Left hindlimb (tissue), 1 donor: Measurements from ENCODE around the gene ZNF385C.
"Not testable (repeated sequence)": the region's sequence is repeated elsewhere in the genome, so short reads cannot be mapped to it uniquely, and the experiment has no call there.

ENCODE experiments used
- DNase-seq: peaks from one replicate; pipeline ENCODE4 v3.0.0-alpha.2; 2018

The ZNF385C gene, protein sequence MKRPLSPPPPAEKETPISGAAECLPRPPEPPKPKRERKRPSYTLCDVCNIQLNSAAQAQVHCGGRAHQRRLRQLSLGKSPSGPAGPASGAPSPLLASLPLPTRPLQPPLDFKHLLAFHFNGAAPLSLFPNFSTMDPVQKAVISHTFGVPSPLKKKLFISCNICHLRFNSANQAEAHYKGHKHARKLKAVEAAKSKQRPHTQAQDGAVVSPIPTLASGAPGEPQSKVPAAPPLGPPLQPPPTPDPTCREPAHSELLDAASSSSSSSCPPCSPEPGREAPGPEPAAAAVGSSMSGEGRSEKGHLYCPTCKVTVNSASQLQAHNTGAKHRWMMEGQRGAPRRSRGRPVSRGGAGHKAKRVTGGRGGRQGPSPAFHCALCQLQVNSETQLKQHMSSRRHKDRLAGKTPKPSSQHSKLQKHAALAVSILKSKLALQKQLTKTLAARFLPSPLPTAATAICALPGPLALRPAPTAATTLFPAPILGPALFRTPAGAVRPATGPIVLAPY

GRCh38 chr17:42097691-42098631 lies at the start of gene ZNF385C:
ZNF385C (minus strand) TSS chr17:42098473; CDS start chr17:42063056, 35,417 bp downstream.
- no peak for DNase-seq

DNA sequence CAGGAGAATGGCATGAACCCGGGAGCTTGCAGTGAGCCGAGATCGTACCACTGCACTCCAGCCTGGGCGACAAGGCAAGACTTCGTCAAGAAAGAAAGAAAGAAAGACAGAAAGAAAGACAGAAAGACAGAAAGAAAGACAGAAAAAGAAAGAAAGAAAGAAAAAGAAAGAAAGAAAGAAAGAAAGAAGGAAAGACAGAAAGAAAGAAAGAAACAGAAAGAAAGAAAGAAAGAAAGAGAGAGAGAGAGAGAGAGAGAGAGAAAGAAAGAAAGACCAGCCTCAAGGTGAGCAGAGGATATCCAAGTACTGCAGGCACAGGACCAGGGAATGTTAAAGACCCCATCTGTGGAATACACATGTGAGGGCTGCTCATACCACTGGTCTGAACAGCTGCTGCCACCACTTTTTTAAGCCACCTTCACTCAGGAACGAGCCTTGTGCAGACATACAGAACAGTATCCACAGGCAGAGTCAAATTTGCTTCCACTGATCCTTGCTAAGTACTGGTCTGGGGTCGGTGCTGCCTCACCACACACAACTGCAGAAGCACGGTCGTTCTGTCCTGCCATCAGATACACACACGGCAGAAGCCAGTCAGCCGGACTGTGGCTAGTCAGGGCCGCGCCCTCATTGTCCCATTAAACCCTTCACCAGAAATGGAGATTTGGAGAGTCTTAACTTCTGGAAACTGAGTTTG lies 48.8 kb upstream of the ZNF385C start:
- DNase-seq, result no peak

DNA sequence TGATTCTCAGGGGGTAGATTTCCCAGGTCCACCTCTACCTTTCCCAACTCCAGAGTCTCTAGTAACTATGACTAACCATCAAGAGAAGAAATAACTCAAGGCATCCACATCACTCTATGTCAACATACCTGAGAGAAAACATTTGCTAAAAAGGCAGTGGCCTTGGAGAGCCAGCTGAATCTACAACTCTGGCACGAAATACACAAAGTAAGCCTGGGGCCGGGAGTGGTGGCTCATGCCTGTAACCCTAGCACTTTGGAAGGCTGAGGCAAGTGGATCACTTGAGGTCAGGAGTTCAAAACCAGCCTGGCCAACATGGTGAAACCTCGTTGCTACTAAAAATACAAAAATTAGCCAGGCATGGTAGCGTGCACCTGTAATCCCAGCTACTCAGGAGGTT lies 44.9 kb upstream of the ZNF385C start:
- DNase-seq, result not testable (repeated sequence)

DNA sequence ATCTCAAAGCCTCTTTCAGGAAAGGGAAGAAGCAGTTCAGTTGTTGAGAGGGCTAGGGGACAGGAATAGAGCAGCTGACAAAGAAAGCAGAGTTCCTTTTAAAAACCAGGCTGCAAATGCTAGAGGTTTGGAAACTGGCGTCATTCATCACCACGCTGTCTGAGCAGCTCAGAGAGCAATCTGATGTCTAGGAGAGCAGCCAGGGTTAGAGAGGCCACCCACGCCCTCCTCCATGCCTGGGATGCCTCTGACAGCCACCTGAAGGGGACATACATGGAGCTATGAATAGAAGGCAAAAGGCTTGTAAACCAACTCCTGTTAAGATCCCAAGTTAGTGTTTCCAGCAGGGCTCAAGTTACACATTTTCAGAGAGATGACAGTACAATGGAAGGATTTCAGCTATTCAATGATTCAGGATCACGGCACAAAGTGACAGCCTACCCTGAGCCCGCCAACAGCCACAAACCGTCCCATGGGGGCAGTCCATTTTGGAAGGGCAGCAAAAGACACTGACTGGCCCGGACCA lies 44.2 kb upstream of the ZNF385C start:
- no peak for DNase-seq

- no peak for DNase-seq
Measured at GRCh38 chr17:42141382-42141781, 43.1 kb upstream of the ZNF385C start.

DNA sequence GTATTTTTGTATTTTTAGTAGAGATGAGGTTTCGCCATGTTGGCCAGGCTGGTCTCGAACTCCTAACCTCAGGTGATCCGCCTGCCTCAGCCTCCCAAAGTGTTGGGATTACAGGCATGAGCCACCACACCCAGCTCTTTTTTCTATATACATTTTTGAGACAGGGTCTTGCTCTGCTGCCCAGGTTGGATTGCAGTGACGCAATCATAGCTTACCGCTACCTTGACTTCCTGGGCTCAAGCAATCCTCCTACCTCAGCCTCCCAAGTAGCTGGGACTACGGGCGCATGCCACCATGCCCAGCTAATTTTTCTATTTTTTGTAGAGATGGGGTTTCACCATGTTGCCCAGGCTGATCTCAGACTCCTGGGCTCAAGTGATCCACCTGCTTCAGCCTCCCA lies 42.4 kb upstream of the ZNF385C start:
- DNase-seq, result not testable (repeated sequence)

DNA sequence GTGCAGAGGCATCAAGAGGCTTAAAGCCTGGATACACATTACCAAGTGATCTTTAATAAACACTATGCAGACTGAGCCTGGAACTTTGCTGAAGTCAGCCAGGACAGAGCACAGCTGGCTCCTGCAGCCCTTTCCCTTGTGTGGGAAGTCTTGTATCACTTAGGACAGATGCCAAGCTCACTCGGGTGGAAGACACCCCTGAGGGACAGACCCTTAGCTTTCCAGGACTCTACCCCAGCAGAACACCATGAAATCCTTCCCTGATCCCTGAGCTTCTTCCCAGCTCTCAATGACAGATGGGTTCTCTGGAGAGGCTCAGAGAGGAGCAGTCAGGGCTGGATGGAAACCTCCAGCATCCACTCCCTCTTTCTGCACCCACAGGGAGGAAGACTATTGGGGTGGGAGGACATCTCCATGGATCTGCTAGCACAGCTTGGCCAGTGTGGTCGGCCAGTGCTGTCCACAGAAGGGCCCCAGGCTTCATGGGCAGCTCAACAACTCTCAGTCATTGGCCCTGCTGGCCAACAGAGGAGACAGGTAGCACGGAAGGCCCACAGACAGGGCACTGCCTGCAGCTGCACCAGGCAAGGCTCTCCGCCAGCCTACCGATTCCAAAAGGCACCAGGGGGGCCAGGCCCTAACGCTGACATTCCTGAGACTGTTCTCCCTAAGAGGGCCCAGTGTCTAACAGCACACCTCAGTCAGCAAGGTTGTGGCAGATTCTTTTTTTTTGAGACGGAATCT lies 40.6 kb upstream of the ZNF385C start:
- no peak for DNase-seq

GRCh38 chr17:42136654-42137051 lies 38.4 kb upstream of the ZNF385C start:
- DNase-seq, result no peak

GRCh38 chr17:42135664-42136653 lies 37.7 kb upstream of the ZNF385C start:
- DNase-seq, result no peak

- no peak for DNase-seq
Measured at GRCh38 chr17:42135151-42135550, 36.9 kb upstream of the ZNF385C start.

DNA sequence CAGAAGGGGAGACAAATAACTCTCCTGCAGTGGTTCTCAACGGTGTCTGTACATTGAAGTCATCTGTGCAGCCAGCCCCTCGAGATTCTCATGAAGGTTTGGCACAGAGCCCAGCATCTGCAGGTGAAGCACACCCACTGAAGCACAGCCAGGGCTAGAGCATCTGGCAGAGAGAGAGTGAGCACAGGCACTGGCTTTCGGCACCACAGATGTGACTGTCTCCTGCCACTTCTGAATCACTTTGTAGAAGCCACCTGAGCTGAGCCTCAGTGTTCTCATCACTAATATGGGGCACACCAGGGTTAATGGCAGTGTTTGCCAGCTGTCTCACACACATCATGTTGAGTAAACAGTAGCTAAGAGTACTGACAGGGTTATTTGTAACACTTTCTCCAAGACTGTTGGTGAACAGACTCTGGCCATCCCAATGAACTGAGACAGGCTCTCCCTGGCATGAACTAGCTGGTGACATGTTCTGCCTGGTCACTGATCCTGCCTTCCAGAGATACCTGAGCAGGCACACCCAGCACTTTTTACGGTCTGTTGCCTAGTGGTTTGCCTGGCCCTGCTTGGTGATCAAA lies 35.3 kb upstream of the ZNF385C start:
- no peak for DNase-seq

DNA sequence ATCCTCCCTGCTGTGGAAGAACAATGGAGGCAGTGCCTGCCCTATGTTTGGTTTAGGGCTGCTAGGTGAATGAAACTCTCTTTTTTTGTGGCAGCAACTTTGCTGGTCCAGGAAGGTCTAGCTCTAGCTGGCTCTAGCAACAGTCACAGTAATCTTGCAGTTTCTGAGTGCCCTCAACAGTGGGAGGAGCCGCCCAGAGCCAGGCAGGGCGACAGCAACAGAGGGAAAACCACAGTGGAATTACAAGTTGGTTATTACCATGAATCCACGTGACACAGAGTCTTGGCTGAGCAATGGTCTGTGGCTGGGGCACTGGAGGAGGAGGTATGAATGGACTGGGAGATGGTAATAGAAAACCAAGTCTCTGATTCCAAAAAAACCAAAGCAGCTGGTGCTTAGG lies 34.7 kb upstream of the ZNF385C start:
- peak; percentile 63 for DNase-seq

DNA sequence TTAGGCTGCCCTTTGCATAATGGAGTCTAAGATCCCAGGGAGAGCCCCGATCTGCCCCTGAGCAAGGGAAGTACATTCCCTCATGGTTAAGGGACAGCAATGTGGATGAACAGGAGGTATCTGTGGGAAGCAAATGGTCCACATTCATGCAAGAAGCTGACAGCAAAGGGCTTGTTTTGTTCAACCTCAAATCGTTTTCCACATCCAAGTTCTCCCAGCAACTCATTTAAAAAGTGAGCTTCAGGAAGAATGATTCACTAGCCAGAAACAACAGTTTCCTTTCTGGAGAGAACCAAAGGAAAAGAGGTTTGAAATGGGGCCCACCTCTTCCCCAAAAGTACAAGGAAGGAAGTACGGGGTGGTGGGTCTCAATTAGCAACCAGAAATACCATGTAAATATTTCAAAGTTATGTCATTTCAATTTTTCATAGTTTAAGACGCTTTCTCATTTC lies 33.7 kb upstream of the ZNF385C start:
- DNase-seq, result no peak

- DNase-seq, result no peak
Measured at GRCh38 chr17:42131232-42131631, 33.0 kb upstream of the ZNF385C start.

GRCh38 chr17:42130310-42130936 lies 32.1 kb upstream of the ZNF385C start:
- DNase-seq, result no peak

DNA sequence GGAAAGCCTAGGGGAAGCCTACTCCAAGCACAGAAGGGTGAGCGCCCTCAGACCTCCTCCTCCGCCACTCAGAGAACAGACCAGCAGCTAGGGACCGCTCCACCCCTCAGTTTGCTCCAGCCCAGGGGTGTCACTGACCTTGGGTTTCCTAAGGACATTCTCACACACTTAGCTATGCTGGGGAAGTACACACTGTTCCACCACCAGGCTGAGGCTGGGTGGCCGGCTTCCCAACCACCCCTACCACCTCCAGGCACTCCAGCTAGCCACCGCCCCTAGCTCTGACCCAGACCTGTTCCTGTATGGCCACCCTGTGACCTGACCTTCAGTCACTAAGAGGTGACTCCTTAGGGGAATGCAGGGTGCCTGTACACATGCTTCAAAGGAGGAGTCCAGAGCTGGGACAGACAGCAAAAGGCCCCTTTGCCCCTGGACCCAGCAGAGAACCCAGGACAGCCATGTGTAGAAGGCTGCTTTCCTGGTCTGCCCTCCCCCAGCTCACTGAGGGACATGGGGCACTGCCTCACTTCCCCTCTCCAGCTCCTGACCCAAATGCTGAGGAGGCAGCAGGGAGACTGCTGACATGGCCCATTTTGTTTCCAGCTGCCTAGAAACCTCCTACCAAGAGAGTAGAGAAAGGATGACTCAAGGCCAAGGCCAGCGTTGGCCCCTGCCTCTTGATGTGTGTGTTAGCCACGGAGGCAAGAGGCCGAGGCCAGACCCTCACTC lies 31.0 kb upstream of the ZNF385C start:
- no peak for DNase-seq

GRCh38 chr17:42127414-42127813 lies 29.1 kb upstream of the ZNF385C start:
- DNase-seq, result no peak

DNA sequence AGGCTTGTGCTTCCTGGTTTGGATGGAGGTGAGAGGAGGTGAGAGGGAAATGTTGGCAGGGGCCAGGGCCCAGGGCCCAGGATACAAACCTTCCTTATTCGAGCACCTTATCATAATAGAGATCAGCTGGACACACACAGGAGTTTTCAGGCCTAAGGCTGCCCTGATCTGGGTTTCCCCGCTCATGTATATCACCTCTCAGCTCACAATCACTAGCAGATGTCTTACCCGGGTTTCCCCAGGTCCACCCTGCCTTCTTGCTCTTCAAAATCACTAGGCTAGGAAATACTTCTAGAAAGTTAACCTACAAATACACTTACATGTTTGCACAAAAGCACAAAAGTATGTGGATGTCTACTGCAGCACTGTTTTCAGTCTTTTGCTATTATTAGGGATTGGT lies 28.6 kb upstream of the ZNF385C start:
- no peak for DNase-seq

GRCh38 chr17:42125565-42125964 lies 27.3 kb upstream of the ZNF385C start:
- no peak for DNase-seq
